Posterior cingulate gyrus (tissue), 11 donors: ENCODE measurements around the gene ZNF829.

Experiments
- DNase-seq, 10 donors: peaks; one replicate each; pipeline versions ENCODE4 v3.0.0 to v3.0.0-alpha.2; 2020 to 2021; ENCODE audit warnings: mixed read lengths in 3 of 10
- intact Hi-C: fragments of 100-400 bp; cut with DNase I; formaldehyde crosslinking; loops from one replicate; pipeline ENCODE4 v1.15.1; 2023

ZNF829 gene

GRCh38 chr19:36915992-36916830 is at the start of gene ZNF829, which contains the start of gene ZNF568:
Gene ZNF829, minus strand, starts transcription at chr19:36916291. Its CDS starts 1,124 bp downstream, at chr19:36915167.
Gene ZNF568, plus strand, starts transcription at chr19:36916332. Its CDS starts 6,439 bp downstream, at chr19:36922771.
- intact Hi-C loops = loop anchor here (5.0 to 10.0 kb wide), 4 partner anchors 56 to 299 kb away; partner anchors contain the start of genes ZNF345, ZNF383, ZNF461 and ZNF585B
- DNase-seq = peak; percentile 84 to 99 (median 93)

GRCh38 chr19:36963280-36963679 is 47.2 kb upstream of the ZNF829 start:
- no peak for DNase-seq
- intact Hi-C loops = no loop called here

GRCh38 chr19:36962346-36962745 is 46.3 kb upstream of the ZNF829 start:
- DNase-seq = no peak
- intact Hi-C loops = no loop called here

- intact Hi-C loops = no loop called here
- no peak for DNase-seq
Observed at GRCh38 chr19:36950335-36951119, 34.4 kb upstream of the ZNF829 start.

- DNase-seq = no peak
- intact Hi-C loops = no loop called here
Observed at GRCh38 chr19:36939153-36939552, 23.1 kb upstream of the ZNF829 start.

- no peak for DNase-seq
Observed at GRCh38 chr19:36931684-36932083, 15.6 kb upstream of the ZNF829 start.

GRCh38 chr19:36918090-36918489 is 2.0 kb upstream of the ZNF829 start:
- intact Hi-C loops = loop anchor here (5.0 to 10.0 kb wide), 4 partner anchors 54 to 297 kb away; partner anchors contain the start of genes ZNF345, ZNF383, ZNF461 and ZNF585B
- DNase-seq = no peak

More at GRCh38 chr19:36931684-36932083, 15.6 kb upstream of the ZNF829 start:
- intact Hi-C loops = no loop called here

GRCh38 chr19:36916991-36917390 is 900 bp upstream of the ZNF829 start:
- intact Hi-C loops = loop anchor here (5.0 to 10.0 kb wide), 4 partner anchors 55 to 298 kb away; partner anchors contain the start of genes ZNF345, ZNF383, ZNF461 and ZNF585B

GRCh38 chr19:36898422-36898821 is 17.7 kb downstream of the ZNF829 start:
- intact Hi-C loops = no loop called here
- no peak for DNase-seq

More at GRCh38 chr19:36916991-36917390, 900 bp upstream of the ZNF829 start:
- peak in 4 of 10 donors; percentile 15 to 70 (median 24) for DNase-seq

- intact Hi-C loops = no loop called here
Observed at GRCh38 chr19:36894849-36895383, 21.2 kb downstream of the ZNF829 start.

GRCh38 chr19:36891768-36892357 is 24.2 kb downstream of the ZNF829 start:
- intact Hi-C loops = no loop called here
- no peak for DNase-seq

More at GRCh38 chr19:36894849-36895383, 21.2 kb downstream of the ZNF829 start:
- DNase-seq = no peak

- no peak for DNase-seq
- intact Hi-C loops = no loop called here
Observed at GRCh38 chr19:36876993-36877938, 38.8 kb downstream of the ZNF829 start.

GRCh38 chr19:36851898-36852297 is 64.2 kb downstream of the ZNF829 start:
- no peak for DNase-seq
- intact Hi-C loops = loop anchor here (5.0 to 10.0 kb wide), 2 partner anchors 63 to 165 kb away; partner anchors contain the start of genes ZNF567, ZNF568 and ZNF829

- intact Hi-C loops = loop anchor here (1.0 to 10.0 kb wide), 3 partner anchors 12 to 164 kb away; partner anchors contain the start of genes ZNF567, ZNF568, ZNF790 and ZNF829
- peak; percentile 84 to 98 (median 91) for DNase-seq
Observed at GRCh38 chr19:36850559-36851442, 65.3 kb downstream of the ZNF829 start, which contains the start of gene ZNF345. Gene ZNF345, plus strand, starts transcription at chr19:36850876. Its CDS starts 25,955 bp downstream, at chr19:36876831.

- DNase-seq = peak; percentile 87 to 99 (median 92)
- intact Hi-C loops = loop anchor here (1.0 to 10.0 kb wide), 3 partner anchors 12 to 163 kb away; partner anchors contain the start of genes ZNF567, ZNF568, ZNF790 and ZNF829
Observed at GRCh38 chr19:36849701-36850558, 66.2 kb downstream of the ZNF829 start.

GRCh38 chr19:36847968-36848367 is 68.1 kb downstream of the ZNF829 start:
- intact Hi-C loops = no loop called here
- no peak for DNase-seq
